Adrenal gland (tissue), 5 donors: ENCODE measurements around the gene RASSF8.

Source experiments
- POLR2A ChIP-seq, 2 donors: fragments of 450-650 bp; IDR thresholded peaks; one replicate each; pipeline ENCODE4 v1.6.1; 2017; ENCODE audit warnings: antibody characterized with exemption in 2 of 2, mild to moderate bottlenecking in 2 of 2, moderate library complexity in 1 of 2
- TF ChIP-seq, protein P1 (sequence below), 6 experiments: fragments of 450-650 bp in 4 of 6; fragments of 200-600 bp in 2 of 6; sonication (generic) in 1 of 6; IDR thresholded peaks; 1 replicate in 5 of 6; 2 replicates in 1 of 6; pipeline versions ENCODE4 v1.5.1 to v1.8.0; 2016 to 2021; ENCODE audit warnings: antibody characterized with exemption in 6 of 6, mild to moderate bottlenecking in 2 of 6, moderate library complexity in 1 of 6
- donor health status: DM: no; HTN: no; CAD: no.

DNA sequence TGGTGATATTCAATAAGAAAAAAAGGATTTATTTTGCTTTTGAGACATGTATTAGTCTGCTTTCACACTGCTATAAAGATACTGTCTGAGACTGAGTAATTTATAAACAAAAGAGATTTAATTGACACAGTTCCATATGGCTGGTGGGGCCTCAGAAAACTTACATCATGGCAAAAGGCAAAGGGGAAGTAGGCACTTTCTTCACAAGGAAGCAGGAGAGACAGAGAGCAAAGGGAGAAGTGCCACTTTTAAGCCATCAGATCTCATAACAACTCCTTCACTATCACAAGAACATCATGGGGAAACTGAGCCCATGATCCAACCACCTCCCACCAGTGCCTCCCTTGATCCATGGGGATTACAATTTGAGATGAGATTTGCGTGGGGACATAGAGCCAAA, 122.4 kb downstream of the RASSF8 start:
- TF ChIP-seq, protein P1, sequence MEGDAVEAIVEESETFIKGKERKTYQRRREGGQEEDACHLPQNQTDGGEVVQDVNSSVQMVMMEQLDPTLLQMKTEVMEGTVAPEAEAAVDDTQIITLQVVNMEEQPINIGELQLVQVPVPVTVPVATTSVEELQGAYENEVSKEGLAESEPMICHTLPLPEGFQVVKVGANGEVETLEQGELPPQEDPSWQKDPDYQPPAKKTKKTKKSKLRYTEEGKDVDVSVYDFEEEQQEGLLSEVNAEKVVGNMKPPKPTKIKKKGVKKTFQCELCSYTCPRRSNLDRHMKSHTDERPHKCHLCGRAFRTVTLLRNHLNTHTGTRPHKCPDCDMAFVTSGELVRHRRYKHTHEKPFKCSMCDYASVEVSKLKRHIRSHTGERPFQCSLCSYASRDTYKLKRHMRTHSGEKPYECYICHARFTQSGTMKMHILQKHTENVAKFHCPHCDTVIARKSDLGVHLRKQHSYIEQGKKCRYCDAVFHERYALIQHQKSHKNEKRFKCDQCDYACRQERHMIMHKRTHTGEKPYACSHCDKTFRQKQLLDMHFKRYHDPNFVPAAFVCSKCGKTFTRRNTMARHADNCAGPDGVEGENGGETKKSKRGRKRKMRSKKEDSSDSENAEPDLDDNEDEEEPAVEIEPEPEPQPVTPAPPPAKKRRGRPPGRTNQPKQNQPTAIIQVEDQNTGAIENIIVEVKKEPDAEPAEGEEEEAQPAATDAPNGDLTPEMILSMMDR (IDR thresholded peaks at IDR 0.05) = no peak
- no peak for TF ChIP-seq POLR2A (IDR thresholded peaks at IDR 0.05)
